ENCODE results near the gene PRDX5.

Gene PRDX5

GRCh38 chr11:64341851-64342791, 24.2 kb downstream of the PRDX5 start:
- in situ Hi-C loops (cut with HindIII; ENCODE audit: low pct_unique_long_range_greater_than_20kb, low sequenced_read_pairs) = no loop called here
- peak; percentile 99 to 100 for DNase-seq (ENCODE audit: low read depth in 1 of 2, low spot score in 1 of 2)

GRCh38 chr11:64342869-64343745, 25.2 kb downstream of the PRDX5 start:
- in situ Hi-C loops (cut with HindIII; ENCODE audit: low pct_unique_long_range_greater_than_20kb, low sequenced_read_pairs) = no loop called here
- TF ChIP-seq JUND (IDR thresholded peaks at IDR 0.05; ENCODE audit: low read depth) = no peak
- peak in 1 of 2 experiments; percentile 37 for DNase-seq (ENCODE audit: low read depth in 1 of 2, low spot score in 1 of 2)

More at GRCh38 chr11:64341851-64342791, 24.2 kb downstream of the PRDX5 start:
- no peak for TF ChIP-seq JUND (IDR thresholded peaks at IDR 0.05; ENCODE audit: low read depth)

- no peak for TF ChIP-seq JUND (IDR thresholded peaks at IDR 0.05; ENCODE audit: low read depth)
- in situ Hi-C loops (cut with HindIII; ENCODE audit: low pct_unique_long_range_greater_than_20kb, low sequenced_read_pairs) = no loop called here
- peak in 1 of 2 experiments; percentile 46 for DNase-seq (ENCODE audit: low read depth in 1 of 2, low spot score in 1 of 2)
Measured at GRCh38 chr11:64343767-64344559, 26.0 kb downstream of the PRDX5 start.

GRCh38 chr11:64344787-64345186, 26.9 kb downstream of the PRDX5 start:
- no peak for DNase-seq (ENCODE audit: low read depth in 1 of 2, low spot score in 1 of 2)
- no peak for TF ChIP-seq JUND (IDR thresholded peaks at IDR 0.05; ENCODE audit: low read depth)
- in situ Hi-C loops (cut with HindIII; ENCODE audit: low pct_unique_long_range_greater_than_20kb, low sequenced_read_pairs) = no loop called here

- no peak for DNase-seq (ENCODE audit: low read depth in 1 of 2, low spot score in 1 of 2)
- in situ Hi-C loops (cut with HindIII; ENCODE audit: low pct_unique_long_range_greater_than_20kb, low sequenced_read_pairs) = no loop called here
- TF ChIP-seq JUND (IDR thresholded peaks at IDR 0.05; ENCODE audit: low read depth) = no peak
Measured at GRCh38 chr11:64347193-64347867, 29.4 kb downstream of the PRDX5 start.

- no peak for DNase-seq (ENCODE audit: low read depth in 1 of 2, low spot score in 1 of 2)
- no peak for TF ChIP-seq JUND (IDR thresholded peaks at IDR 0.05; ENCODE audit: low read depth)
- in situ Hi-C loops (cut with HindIII; ENCODE audit: low pct_unique_long_range_greater_than_20kb, low sequenced_read_pairs) = no loop called here
Measured at GRCh38 chr11:64348383-64349024, 30.6 kb downstream of the PRDX5 start.

- TF ChIP-seq JUND (IDR thresholded peaks at IDR 0.05; ENCODE audit: low read depth) = no peak
- no peak for DNase-seq (ENCODE audit: low read depth in 1 of 2, low spot score in 1 of 2)
- in situ Hi-C loops (cut with HindIII; ENCODE audit: low pct_unique_long_range_greater_than_20kb, low sequenced_read_pairs) = no loop called here
Measured at GRCh38 chr11:64349025-64349387, 31.1 kb downstream of the PRDX5 start.

- no peak for TF ChIP-seq JUND (IDR thresholded peaks at IDR 0.05; ENCODE audit: low read depth)
- in situ Hi-C loops (cut with HindIII; ENCODE audit: low pct_unique_long_range_greater_than_20kb, low sequenced_read_pairs) = no loop called here
- DNase-seq (ENCODE audit: low read depth in 1 of 2, low spot score in 1 of 2) = no peak
Measured at GRCh38 chr11:64349404-64349803, 31.5 kb downstream of the PRDX5 start.

- in situ Hi-C loops (cut with HindIII; ENCODE audit: low pct_unique_long_range_greater_than_20kb, low sequenced_read_pairs) = no loop called here
- DNase-seq (ENCODE audit: low read depth in 1 of 2, low spot score in 1 of 2) = no peak
- no peak for TF ChIP-seq JUND (IDR thresholded peaks at IDR 0.05; ENCODE audit: low read depth)
Measured at GRCh38 chr11:64351136-64351631, 33.3 kb downstream of the PRDX5 start.

- DNase-seq (ENCODE audit: low read depth in 1 of 2, low spot score in 1 of 2) = no peak
- TF ChIP-seq JUND (IDR thresholded peaks at IDR 0.05; ENCODE audit: low read depth) = no peak
- in situ Hi-C loops (cut with HindIII; ENCODE audit: low pct_unique_long_range_greater_than_20kb, low sequenced_read_pairs) = no loop called here
Measured at GRCh38 chr11:64352099-64352994, 34.4 kb downstream of the PRDX5 start.
